ENCODE results near the gene TMEM121.

Gene TMEM121

DNA sequence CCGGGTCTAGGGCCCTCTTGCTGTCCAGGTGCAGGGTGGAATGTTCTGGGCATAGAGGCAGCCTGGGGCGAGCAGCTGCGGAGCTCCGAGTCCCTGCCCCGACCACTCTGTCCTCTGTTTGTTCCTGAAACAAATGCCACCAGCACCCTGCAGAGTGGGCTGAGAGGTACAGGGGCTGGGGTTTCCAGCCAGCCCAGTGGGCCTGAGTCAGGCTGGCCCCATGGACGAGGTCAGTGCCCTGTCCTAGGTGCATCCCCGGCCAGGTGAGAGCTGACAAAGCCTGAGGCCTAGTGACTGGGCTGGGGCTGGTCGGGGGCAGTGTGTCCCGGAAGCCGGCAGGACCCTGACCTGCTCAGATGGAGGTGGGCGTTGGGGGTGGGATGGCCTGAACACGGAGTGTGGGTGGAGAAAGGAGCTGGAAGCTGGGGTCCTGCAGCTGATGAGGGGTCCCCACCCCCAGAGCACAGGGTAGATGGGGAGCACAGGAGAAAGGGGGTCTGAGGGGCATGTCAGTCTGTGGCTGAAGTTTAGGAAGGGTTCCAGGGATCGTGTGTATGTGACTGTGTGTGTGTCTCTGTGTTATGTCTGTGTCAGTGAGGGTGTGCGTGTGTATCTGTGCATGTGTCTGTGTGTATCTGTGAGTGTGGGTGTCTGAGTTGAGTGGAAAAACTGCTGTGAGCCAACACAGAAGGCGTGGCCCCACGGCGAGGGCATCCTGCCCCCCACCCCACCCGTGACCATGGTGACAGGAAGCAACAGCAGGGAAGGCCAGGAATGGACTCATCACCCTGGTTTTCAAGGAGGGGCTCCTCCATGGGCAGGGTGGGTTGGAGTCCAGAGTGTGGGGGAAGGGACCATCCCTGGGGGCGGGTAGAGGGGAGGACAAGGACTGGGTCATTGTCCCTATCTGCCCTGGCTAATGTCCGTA lies 42.0 kb upstream of the TMEM121 start:
- Histone ChIP-seq H3K36me3 (ENCODE audit: insufficient read depth, low read length) (no peaks in the 10 kb centered on the region), H3K4me1 (ENCODE audit: insufficient read depth, low read length) (peaks cover 17% of the 10 kb centered on the region), H3K9me3 (ENCODE audit: control insufficient read depth, insufficient read depth, low read length) (no peaks in the 10 kb centered on the region), H3K9ac (ENCODE audit: low read depth, low read length) (no peak overlapping the region)

DNA sequence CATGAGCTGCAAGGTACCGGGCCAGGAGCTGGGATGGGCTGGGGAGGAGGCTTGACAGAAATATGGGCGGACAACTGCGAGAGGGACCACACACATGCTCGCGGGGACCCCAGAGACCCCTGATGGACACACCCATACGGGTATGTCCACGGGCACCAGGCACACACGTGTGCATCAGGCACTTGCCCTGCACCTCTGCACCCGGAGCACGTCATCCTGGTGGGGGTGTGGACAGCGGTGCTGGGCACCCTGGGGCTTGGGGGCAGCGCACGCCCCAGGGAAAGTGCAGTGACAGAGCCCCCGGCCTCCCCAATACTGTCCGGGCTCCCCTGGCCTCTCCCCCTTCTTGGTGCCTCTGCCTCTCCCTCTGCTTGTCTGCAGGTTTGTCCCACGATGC lies 41.4 kb upstream of the TMEM121 start:
- no peaks in the 10 kb centered on the region for H3K36me3 ChIP-seq (ENCODE audit: insufficient read depth, low read length)
- H3K9me3 ChIP-seq (ENCODE audit: control insufficient read depth, insufficient read depth, low read length): no peaks in the 10 kb centered on the region
- no peak overlapping the region for H3K9ac ChIP-seq (ENCODE audit: low read depth, low read length)
- H3K4me1 ChIP-seq (ENCODE audit: insufficient read depth, low read length): peaks cover 17% of the 10 kb centered on the region

DNA sequence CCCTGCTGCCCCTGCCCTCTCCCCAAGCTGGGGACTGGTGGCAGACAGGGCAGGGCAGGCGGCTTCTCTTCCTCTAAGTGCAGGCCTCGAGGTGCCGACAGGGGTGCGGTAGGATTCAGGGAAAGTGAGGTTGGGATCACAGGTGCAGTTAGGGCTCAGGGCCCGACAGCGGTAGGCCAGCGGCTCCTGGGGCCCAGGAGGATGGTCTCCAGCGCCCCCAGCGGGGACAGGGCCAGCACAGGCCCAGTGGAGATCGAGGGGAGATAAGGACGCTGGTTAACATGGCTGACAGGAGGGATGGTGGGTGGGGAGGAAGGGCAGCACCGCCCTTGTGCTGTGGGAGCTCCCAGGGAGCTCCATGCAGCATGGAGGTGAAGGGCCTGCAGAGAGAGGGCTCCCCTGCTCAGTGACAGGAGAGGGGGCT lies 40.6 kb upstream of the TMEM121 start:
- H3K4me1 ChIP-seq (ENCODE audit: insufficient read depth, low read length): peaks cover 13% of the 10 kb centered on the region
- H3K36me3 ChIP-seq (ENCODE audit: insufficient read depth, low read length): no peaks in the 10 kb centered on the region
- H3K9ac ChIP-seq (ENCODE audit: low read depth, low read length): peak overlapping the region; percentile 33; the same call in 1 of the 2 replicates
- H3K9me3 ChIP-seq (ENCODE audit: control insufficient read depth, insufficient read depth, low read length): no peaks in the 10 kb centered on the region

- H3K4me1 ChIP-seq (ENCODE audit: insufficient read depth, low read length): peaks cover 9% of the 10 kb centered on the region
- H3K9me3 ChIP-seq (ENCODE audit: control insufficient read depth, insufficient read depth, low read length): no peaks in the 10 kb centered on the region
- no peaks in the 10 kb centered on the region for H3K36me3 ChIP-seq (ENCODE audit: insufficient read depth, low read length)
- peak within 1 kb of the TSS; percentile 53; the same call in 1 of the 2 replicates for H3K9ac ChIP-seq (ENCODE audit: low read depth, low read length)
Measured at GRCh38 chr14:105486163-105486973, 40.0 kb upstream of the TMEM121 start, which contains the start of gene CRIP1. TSS of gene CRIP1 (plus strand) at chr14:105486886. CDS start at chr14:105487260, 374 bp downstream.

DNA sequence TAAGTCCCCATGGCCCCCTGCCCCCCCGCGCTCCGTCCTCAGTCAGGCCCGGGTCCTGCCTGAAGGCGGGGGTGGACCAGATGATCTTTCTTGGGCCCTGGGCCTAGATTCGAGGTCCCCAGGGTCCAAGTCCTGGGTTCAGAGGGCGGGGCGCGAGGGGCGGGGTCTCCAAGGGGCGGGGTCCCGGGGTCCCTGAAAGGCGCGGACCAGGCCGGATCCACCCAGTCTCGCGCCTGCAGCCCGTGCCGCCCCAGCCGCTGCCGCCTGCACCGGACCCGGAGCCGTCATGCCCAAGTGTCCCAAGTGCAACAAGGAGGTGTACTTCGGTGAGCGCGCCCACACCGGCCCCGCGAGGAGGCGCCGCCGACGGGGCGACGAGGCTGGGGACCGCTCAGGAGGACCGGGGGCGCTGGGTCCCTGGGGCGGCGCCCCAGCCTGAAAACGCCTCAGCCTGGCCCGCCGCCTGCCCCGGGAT lies 39.4 kb upstream of the TMEM121 start:
- peaks cover 5% of the 10 kb centered on the region; the same call in 1 of the 2 replicates for H3K4me1 ChIP-seq (ENCODE audit: insufficient read depth, low read length)
- no peaks in the 10 kb centered on the region for H3K36me3 ChIP-seq (ENCODE audit: insufficient read depth, low read length)
- H3K9me3 ChIP-seq (ENCODE audit: control insufficient read depth, insufficient read depth, low read length): no peaks in the 10 kb centered on the region
- peak overlapping the region; percentile 53; the same call in 1 of the 2 replicates for H3K9ac ChIP-seq (ENCODE audit: low read depth, low read length)

GRCh38 chr14:105487449-105487985 lies 38.9 kb upstream of the TMEM121 start:
- Histone ChIP-seq H3K4me1 (ENCODE audit: insufficient read depth, low read length) (peaks cover under 1% of the 10 kb centered on the region; the same call in 1 of the 2 replicates), H3K9me3 (ENCODE audit: control insufficient read depth, insufficient read depth, low read length) (no peaks in the 10 kb centered on the region), H3K9ac (ENCODE audit: low read depth, low read length) (peak overlapping the region; percentile 53; the same call in 1 of the 2 replicates), H3K36me3 (ENCODE audit: insufficient read depth, low read length) (no peaks in the 10 kb centered on the region)

DNA sequence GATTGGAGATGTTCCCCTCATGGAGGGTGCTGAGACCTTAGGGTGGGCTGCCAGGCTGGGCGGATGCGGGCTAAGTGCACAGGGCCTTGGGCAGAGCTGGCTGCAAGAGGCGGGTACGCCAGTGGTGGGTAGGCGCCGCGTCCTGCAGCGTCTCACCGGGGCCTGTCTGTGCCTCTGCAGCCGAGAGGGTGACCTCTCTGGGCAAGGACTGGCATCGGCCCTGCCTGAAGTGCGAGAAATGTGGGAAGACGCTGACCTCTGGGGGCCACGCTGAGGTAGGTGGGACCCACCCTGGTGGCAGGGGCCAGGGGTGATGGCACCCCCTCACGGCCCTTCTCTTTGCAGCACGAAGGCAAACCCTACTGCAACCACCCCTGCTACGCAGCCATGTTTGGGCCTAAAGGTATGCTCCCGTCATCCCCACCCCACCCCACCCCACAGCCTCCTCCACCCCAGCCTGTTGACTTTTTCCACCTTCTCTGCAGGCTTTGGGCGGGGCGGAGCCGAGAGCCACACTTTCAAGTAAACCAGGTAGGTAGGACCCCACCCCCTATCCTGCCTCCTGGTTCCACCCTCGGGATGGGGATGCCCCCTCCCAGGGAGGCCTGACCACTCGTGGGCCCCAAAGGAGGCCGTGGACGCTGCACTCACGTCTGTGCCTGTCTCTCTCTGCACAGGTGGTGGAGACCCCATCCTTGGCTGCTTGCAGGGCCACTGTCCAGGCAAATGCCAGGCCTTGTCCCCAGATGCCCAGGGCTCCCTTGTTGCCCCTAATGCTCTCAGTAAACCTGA lies 38.2 kb upstream of the TMEM121 start:
- Histone ChIP-seq H3K36me3 (ENCODE audit: insufficient read depth, low read length) (no peaks in the 10 kb centered on the region), H3K4me1 (ENCODE audit: insufficient read depth, low read length) (no peaks in the 10 kb centered on the region; the same call in 1 of the 2 replicates), H3K9ac (ENCODE audit: low read depth, low read length) (peak overlapping the region; percentile 53; the same call in 1 of the 2 replicates), H3K9me3 (ENCODE audit: control insufficient read depth, insufficient read depth, low read length) (no peaks in the 10 kb centered on the region)

GRCh38 chr14:105488781-105489541 lies 37.4 kb upstream of the TMEM121 start:
- H3K36me3 ChIP-seq (ENCODE audit: insufficient read depth, low read length): no peaks in the 10 kb centered on the region
- H3K9me3 ChIP-seq (ENCODE audit: control insufficient read depth, insufficient read depth, low read length): no peaks in the 10 kb centered on the region
- no peaks in the 10 kb centered on the region; the same call in 1 of the 2 replicates for H3K4me1 ChIP-seq (ENCODE audit: insufficient read depth, low read length)
- H3K9ac ChIP-seq (ENCODE audit: low read depth, low read length): no peak overlapping the region

- H3K9ac ChIP-seq (ENCODE audit: low read depth, low read length): peak overlapping the region; percentile 63
- H3K36me3 ChIP-seq (ENCODE audit: insufficient read depth, low read length): no peaks in the 10 kb centered on the region
- no peaks in the 10 kb centered on the region; the same call in 1 of the 2 replicates for H3K4me1 ChIP-seq (ENCODE audit: insufficient read depth, low read length)
- no peaks in the 10 kb centered on the region for H3K9me3 ChIP-seq (ENCODE audit: control insufficient read depth, insufficient read depth, low read length)
Measured at GRCh38 chr14:105489542-105490266, 36.7 kb upstream of the TMEM121 start.

- no peaks in the 10 kb centered on the region for H3K9me3 ChIP-seq (ENCODE audit: control insufficient read depth, insufficient read depth, low read length)
- H3K4me1 ChIP-seq (ENCODE audit: insufficient read depth, low read length): no peaks in the 10 kb centered on the region; the same call in 1 of the 2 replicates
- H3K9ac ChIP-seq (ENCODE audit: low read depth, low read length): peak overlapping the region; percentile 63
- no peaks in the 10 kb centered on the region for H3K36me3 ChIP-seq (ENCODE audit: insufficient read depth, low read length)
Measured at GRCh38 chr14:105490267-105490571, 36.2 kb upstream of the TMEM121 start.

GRCh38 chr14:105490572-105491365 lies 35.6 kb upstream of the TMEM121 start, which contains the start of gene TEDC1:
TSS of gene TEDC1 (plus strand) at chr14:105491246. CDS start at chr14:105491376, 130 bp downstream.
- no peaks in the 10 kb centered on the region for H3K36me3 ChIP-seq (ENCODE audit: insufficient read depth, low read length)
- no peaks in the 10 kb centered on the region for H3K9me3 ChIP-seq (ENCODE audit: control insufficient read depth, insufficient read depth, low read length)
- no peaks in the 10 kb centered on the region; the same call in 1 of the 2 replicates for H3K4me1 ChIP-seq (ENCODE audit: insufficient read depth, low read length)
- H3K9ac ChIP-seq (ENCODE audit: low read depth, low read length): peak within 1 kb of the TSS; percentile 79

Data from ES-I3 (cell line).